Hematopoietic multipotent progenitor cell (in vitro differentiated cells): ENCODE measurements around the gene LRRC8C. TPM values are rescaled to one million over a fixed set of nuclear protein-coding genes. Genes with fewer than 3 reads are reported as not detected.

Source experiments
- DNase-seq, 3 donors: peaks; one replicate each; pipeline ENCODE4 v3.0.0-alpha.2; 2011 to 2015; ENCODE audit warnings: low read depth in 2 of 3, low spot score in 2 of 3
- total RNA-seq: library from RNA; depleted of rRNA; stranded (reverse); fragments of >200 nt; gene quantifications from one replicate; pipeline ENCODE4 v1.2.3, GENCODE V29; 2012

Gene LRRC8C
- total RNA-seq, 1 donor: 4.6 TPM

- DNase-seq: peak in 2 of 3 donors; percentile 63 to 88
These were observed 37.2 kb downstream of the LRRC8C start for GRCh38 chr1:89670163-89670562.

- no peak for DNase-seq
These were observed 37.8 kb downstream of the LRRC8C start for GRCh38 chr1:89670711-89671110.

GRCh38 chr1:89671775-89672488 lies 39.0 kb downstream of the LRRC8C start:
- no peak for DNase-seq

GRCh38 chr1:89672489-89673183 lies 39.7 kb downstream of the LRRC8C start:
- no peak for DNase-seq

- peak in 1 of 3 donors; percentile 9 for DNase-seq
These were observed 40.3 kb downstream of the LRRC8C start for GRCh38 chr1:89673251-89673650.

GRCh38 chr1:89675677-89676076 lies 42.8 kb downstream of the LRRC8C start:
- no peak for DNase-seq

- no peak for DNase-seq
These were observed 48.3 kb downstream of the LRRC8C start for GRCh38 chr1:89681045-89681729.

- no peak for DNase-seq
These were observed 49.7 kb downstream of the LRRC8C start for GRCh38 chr1:89682611-89683010.

- DNase-seq: no peak
These were observed 52.5 kb downstream of the LRRC8C start for GRCh38 chr1:89685461-89685860.

- no peak for DNase-seq
These were observed 53.6 kb downstream of the LRRC8C start for GRCh38 chr1:89686520-89686919.

GRCh38 chr1:89687254-89687653 lies 54.3 kb downstream of the LRRC8C start:
- DNase-seq: no peak

GRCh38 chr1:89688607-89689006 lies 55.7 kb downstream of the LRRC8C start:
- no peak for DNase-seq

- no peak for DNase-seq
These were observed 56.3 kb downstream of the LRRC8C start for GRCh38 chr1:89689234-89689633.

GRCh38 chr1:89690595-89690994 lies 57.7 kb downstream of the LRRC8C start:
- no peak for DNase-seq

- peak in 2 of 3 donors; percentile 34 to 54 for DNase-seq
These were observed 59.9 kb downstream of the LRRC8C start for GRCh38 chr1:89692601-89693521.

- no peak for DNase-seq
These were observed 62.9 kb downstream of the LRRC8C start for GRCh38 chr1:89695847-89696246.

- no peak for DNase-seq
These were observed 64.5 kb downstream of the LRRC8C start for GRCh38 chr1:89697383-89697782.

- no peak for DNase-seq
These were observed 65.2 kb downstream of the LRRC8C start for GRCh38 chr1:89698020-89698560.

GRCh38 chr1:89698624-89699023 lies 65.7 kb downstream of the LRRC8C start:
- DNase-seq: no peak

- no peak for DNase-seq
These were observed 66.6 kb downstream of the LRRC8C start for GRCh38 chr1:89699451-89699986.
